ENCODE data around the gene LRMDA.

DNA sequence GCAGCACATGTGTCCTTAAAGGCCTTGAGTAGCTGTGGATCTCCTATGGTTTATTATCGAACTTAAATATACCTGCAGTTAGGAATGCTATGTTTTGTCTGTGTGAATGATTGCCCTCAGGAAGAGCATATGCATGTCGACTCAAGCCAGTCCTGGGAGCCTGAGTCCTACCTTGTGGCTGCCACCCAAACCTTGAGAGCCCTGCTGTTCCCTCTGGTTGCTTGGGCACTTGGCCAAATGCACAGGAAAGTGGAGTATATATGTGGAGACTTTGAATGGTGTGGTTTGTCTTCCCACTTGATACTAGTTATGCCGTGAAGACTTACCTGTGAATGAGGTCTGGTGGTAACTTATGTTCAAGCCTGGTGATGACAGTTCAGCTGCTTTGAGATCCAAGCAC lies 409.8 kb downstream of the LRMDA start:
- TF ChIP-seq, protein P1, sequence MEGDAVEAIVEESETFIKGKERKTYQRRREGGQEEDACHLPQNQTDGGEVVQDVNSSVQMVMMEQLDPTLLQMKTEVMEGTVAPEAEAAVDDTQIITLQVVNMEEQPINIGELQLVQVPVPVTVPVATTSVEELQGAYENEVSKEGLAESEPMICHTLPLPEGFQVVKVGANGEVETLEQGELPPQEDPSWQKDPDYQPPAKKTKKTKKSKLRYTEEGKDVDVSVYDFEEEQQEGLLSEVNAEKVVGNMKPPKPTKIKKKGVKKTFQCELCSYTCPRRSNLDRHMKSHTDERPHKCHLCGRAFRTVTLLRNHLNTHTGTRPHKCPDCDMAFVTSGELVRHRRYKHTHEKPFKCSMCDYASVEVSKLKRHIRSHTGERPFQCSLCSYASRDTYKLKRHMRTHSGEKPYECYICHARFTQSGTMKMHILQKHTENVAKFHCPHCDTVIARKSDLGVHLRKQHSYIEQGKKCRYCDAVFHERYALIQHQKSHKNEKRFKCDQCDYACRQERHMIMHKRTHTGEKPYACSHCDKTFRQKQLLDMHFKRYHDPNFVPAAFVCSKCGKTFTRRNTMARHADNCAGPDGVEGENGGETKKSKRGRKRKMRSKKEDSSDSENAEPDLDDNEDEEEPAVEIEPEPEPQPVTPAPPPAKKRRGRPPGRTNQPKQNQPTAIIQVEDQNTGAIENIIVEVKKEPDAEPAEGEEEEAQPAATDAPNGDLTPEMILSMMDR (IDR thresholded peaks at IDR 0.05): no peak
- TF ChIP-seq POLR2A (IDR thresholded peaks at IDR 0.05): no peak
